ENCODE data around the gene UMOD. TPM values are rescaled to one million over a fixed set of nuclear protein-coding genes. Genes with fewer than 3 reads are reported as not detected.
A peak's percentile ranks its signal among the peaks of the same experiment; 100 is the strongest.

UMOD gene
- total RNA-seq (not detected), polyA plus RNA-seq (not detected)
- long read RNA-seq, donor 1: 0 reads
- long read RNA-seq, donor 2: 0 reads

- H3K27ac ChIP-seq: no peak within 1 kb of the TSS
- ATAC-seq: no peak
- no peak for TF ChIP-seq CTCF (IDR thresholded peaks at IDR 0.05)
- H3K36me3 ChIP-seq (ENCODE audit: insufficient read depth in 1 of 2, low read depth in 1 of 2): no peaks in the 10 kb centered on the region
- no peaks in the 10 kb centered on the region for H3K4me1 ChIP-seq
- H3K4me3 ChIP-seq: no peak within 1 kb of the TSS
- WGBS, 3 donors: 80 to 88% (median 84%) methylated on average over 2 of the region's 2 CpGs
- DNase-seq: no peak
- intact Hi-C loops (cut with DNase I): no loop called here
- H3K27me3 ChIP-seq (ENCODE audit: insufficient read depth in 3 of 3, low read length in 2 of 3): peaks cover 0 to 7% (median 0%) of the 10 kb centered on the region in 3 donors
- no peaks in the 10 kb centered on the region for H3K9me3 ChIP-seq
Observed at GRCh38 chr16:20352615-20353014, at the start of gene UMOD. UMOD (minus strand) TSS chr16:20352715; CDS start chr16:20350737, 1,978 bp downstream.

GRCh38 chr16:20401475-20402016 lies 49.0 kb upstream of the UMOD start:
- H3K36me3 ChIP-seq (ENCODE audit: insufficient read depth in 1 of 2, low read depth in 1 of 2): no peaks in the 10 kb centered on the region
- WGBS, 3 donors: 35 to 49% (median 43%) methylated on average over 8 of the region's 8 CpGs
- TF ChIP-seq CTCF (IDR thresholded peaks at IDR 0.05): no peak
- no peak overlapping the region for H3K27ac ChIP-seq
- H3K27me3 ChIP-seq (ENCODE audit: insufficient read depth in 3 of 3, low read length in 2 of 3): no peaks in the 10 kb centered on the region
- no peaks in the 10 kb centered on the region for H3K4me1 ChIP-seq
- no peaks in the 10 kb centered on the region for H3K9me3 ChIP-seq
- H3K4me3 ChIP-seq: no peak overlapping the region
- intact Hi-C loops (cut with DNase I): loop anchor here in 1 of 2 donors (2.0 kb wide), 1 partner anchor 13 kb away; no protein-coding TSS in a partner anchor
- ATAC-seq (peak in 1 of 4 donors; percentile 30), DNase-seq (no peak)

GRCh38 chr16:20401066-20401465 lies 48.6 kb upstream of the UMOD start:
- DNase-seq: no peak
- no peak overlapping the region for H3K27ac ChIP-seq
- no peak for TF ChIP-seq CTCF (IDR thresholded peaks at IDR 0.05)
- no peak overlapping the region for H3K4me3 ChIP-seq
- H3K27me3 ChIP-seq (ENCODE audit: insufficient read depth in 3 of 3, low read length in 2 of 3): no peaks in the 10 kb centered on the region
- ATAC-seq: no peak
- no peaks in the 10 kb centered on the region for H3K36me3 ChIP-seq (ENCODE audit: insufficient read depth in 1 of 2, low read depth in 1 of 2)
- H3K9me3 ChIP-seq: no peaks in the 10 kb centered on the region
- WGBS, 3 donors: 53 to 71% (median 64%) methylated on average over 2 of the region's 2 CpGs
- intact Hi-C loops (cut with DNase I): no loop called here
- H3K4me1 ChIP-seq: no peaks in the 10 kb centered on the region

GRCh38 chr16:20399185-20399584 lies 46.7 kb upstream of the UMOD start:
- intact Hi-C loops (cut with DNase I): no loop called here
- DNase-seq: no peak
- WGBS, 3 donors: 69 to 75% (median 70%) methylated on average over 7 of the region's 7 CpGs
- Histone ChIP-seq H3K4me3 (no peak overlapping the region), H3K27me3 (ENCODE audit: insufficient read depth in 3 of 3, low read length in 2 of 3) (no peaks in the 10 kb centered on the region), H3K9me3 (no peaks in the 10 kb centered on the region), H3K36me3 (ENCODE audit: insufficient read depth in 1 of 2, low read depth in 1 of 2) (no peaks in the 10 kb centered on the region), H3K4me1 (no peaks in the 10 kb centered on the region), H3K27ac (no peak overlapping the region)
- no peak for ATAC-seq
- TF ChIP-seq CTCF (IDR thresholded peaks at IDR 0.05): no peak

- no peak overlapping the region for H3K4me3 ChIP-seq
- DNase-seq: no peak
- 79 to 84% (median 82%) methylated on average over 3 of the region's 3 CpGs for WGBS, 3 donors
- H3K36me3 ChIP-seq (ENCODE audit: insufficient read depth in 1 of 2, low read depth in 1 of 2): no peaks in the 10 kb centered on the region
- H3K27me3 ChIP-seq (ENCODE audit: insufficient read depth in 3 of 3, low read length in 2 of 3): no peaks in the 10 kb centered on the region
- no peak for ATAC-seq
- intact Hi-C loops (cut with DNase I): no loop called here
- no peaks in the 10 kb centered on the region for H3K4me1 ChIP-seq
- H3K9me3 ChIP-seq: no peaks in the 10 kb centered on the region
- no peak overlapping the region for H3K27ac ChIP-seq
- TF ChIP-seq CTCF (IDR thresholded peaks at IDR 0.05): no peak
Observed at GRCh38 chr16:20398603-20399002, 46.1 kb upstream of the UMOD start.

All from psoas muscle (tissue), 8 donors.